ENCODE measurements around the gene RANBP17. TPM values are rescaled to one million over a fixed set of nuclear protein-coding genes. Genes with fewer than 3 reads are reported as not detected.

The RANBP17 gene
- total RNA-seq, 4 donors from 2014 or later: 0.38 to 5.1 (median 1.4) TPM

DNA sequence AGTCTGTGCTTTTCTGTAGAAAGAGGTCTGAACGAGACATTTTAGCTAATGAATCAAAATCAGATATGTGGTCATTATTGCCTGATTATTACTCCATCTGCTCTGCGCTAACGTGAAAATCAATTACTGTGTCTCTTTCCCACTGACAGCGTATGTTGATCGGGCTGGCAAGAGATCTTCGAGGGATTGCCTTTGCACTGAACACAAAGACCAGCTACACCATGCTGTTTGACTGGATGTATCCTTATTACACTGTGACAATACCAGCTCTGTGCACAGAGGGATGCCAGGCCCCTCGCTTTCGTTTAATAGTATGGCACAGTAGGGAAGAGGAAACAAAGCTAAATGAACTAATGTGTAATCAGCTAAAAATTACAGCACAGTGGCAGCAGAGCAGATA lies 343.6 kb downstream of the RANBP17 start:
- H3K4me3 ChIP-seq (ENCODE audit: low read depth, poor library complexity, severe bottlenecking): no peak overlapping the region
- DNase-seq (ENCODE audit: low spot score in 2 of 2): no peak
- 88 to 91% methylated on average over 8 of the region's 8 CpGs for WGBS, 2 donors
- intact Hi-C loops (cut with DNase I; ENCODE audit: low total_unique reads): loop anchor here (5.0 kb wide), 1 partner anchor 263 kb away; no protein-coding TSS in a partner anchor
- TF ChIP-seq CTCF (IDR thresholded peaks at IDR 0.05): no peak
- TF ChIP-seq POLR2A (IDR thresholded peaks at IDR 0.05): no peak

DNA sequence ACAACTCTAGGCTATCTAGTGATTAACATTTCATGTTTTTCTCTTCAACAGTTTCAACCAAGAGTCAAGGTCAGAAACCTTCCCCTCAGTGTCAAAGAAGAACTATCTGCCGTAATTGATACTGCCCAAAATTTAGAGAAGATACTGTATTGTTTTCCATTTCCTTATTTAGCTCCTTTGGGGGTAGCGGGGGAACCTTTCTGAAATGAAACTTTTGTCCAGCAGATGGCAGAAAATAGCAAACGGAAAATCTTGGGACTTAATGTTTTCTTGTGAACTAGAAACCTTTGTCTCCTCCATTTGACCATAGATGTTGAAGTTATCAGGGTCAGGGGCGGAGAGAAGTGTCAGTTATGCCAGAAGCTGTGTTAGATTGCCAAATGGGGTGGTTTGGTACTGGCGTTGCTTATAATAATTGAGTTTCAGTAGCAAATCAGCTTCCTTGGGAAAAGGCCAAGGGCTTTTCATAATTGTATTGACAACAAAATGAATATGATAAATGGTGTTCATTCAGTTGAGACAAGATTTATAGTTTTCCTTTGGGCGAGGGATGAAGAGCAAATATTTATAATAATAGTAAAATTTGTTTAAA lies 345.5 kb downstream of the RANBP17 start:
- 21 to 26% methylated on average over 6 of the region's 6 CpGs for WGBS, 2 donors
- no peak for DNase-seq (ENCODE audit: low spot score in 2 of 2)

DNA sequence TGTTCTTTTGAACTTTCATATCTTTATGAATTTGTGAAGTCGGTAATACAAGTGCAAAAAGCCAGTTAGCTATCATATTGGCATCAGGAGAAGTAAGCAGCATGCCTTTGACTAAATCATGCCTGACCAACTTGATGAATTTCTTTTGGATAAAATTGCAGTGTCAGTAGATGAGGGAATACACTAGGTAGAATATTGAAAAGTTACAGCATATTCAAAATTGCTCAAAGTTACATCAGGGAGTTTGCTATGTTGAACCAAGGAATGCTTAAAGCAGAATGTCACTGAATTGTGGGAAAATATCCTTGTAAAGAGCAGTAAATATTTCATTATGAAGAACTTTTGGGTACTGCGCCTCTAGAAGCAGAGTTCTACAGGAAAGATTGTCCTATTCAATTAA lies 360.1 kb downstream of the RANBP17 start:
- H3K4me3 ChIP-seq (ENCODE audit: low read depth, poor library complexity, severe bottlenecking): no peak overlapping the region
- no peak for DNase-seq (ENCODE audit: low spot score in 2 of 2)
- intact Hi-C loops (cut with DNase I; ENCODE audit: low total_unique reads): no loop called here
- TF ChIP-seq CTCF (IDR thresholded peaks at IDR 0.05) (no peak), POLR2A (IDR thresholded peaks at IDR 0.05) (no peak)
- 85 to 91% methylated on average over 2 of the region's 2 CpGs for WGBS, 2 donors

More for the DNA sequence above, 345.5 kb downstream of the RANBP17 start:
- TF ChIP-seq CTCF (IDR thresholded peaks at IDR 0.05) (no peak), POLR2A (IDR thresholded peaks at IDR 0.05) (no peak)
- intact Hi-C loops (cut with DNase I; ENCODE audit: low total_unique reads): loop anchor here (5.0 kb wide), 1 partner anchor 265 kb away; no protein-coding TSS in a partner anchor
- no peak overlapping the region for H3K4me3 ChIP-seq (ENCODE audit: low read depth, poor library complexity, severe bottlenecking)

- H3K4me3 ChIP-seq (ENCODE audit: low read depth, poor library complexity, severe bottlenecking): no peak overlapping the region
- 86 to 88% methylated on average over 1 of the region's 1 CpG for WGBS, 2 donors
- DNase-seq (ENCODE audit: low spot score in 2 of 2): no peak
- TF ChIP-seq CTCF (IDR thresholded peaks at IDR 0.05) (no peak), POLR2A (IDR thresholded peaks at IDR 0.05) (no peak)
- intact Hi-C loops (cut with DNase I; ENCODE audit: low total_unique reads): no loop called here
These were observed 362.1 kb downstream of the RANBP17 start for GRCh38 chr5:171223927-171224326.

- no peak for DNase-seq (ENCODE audit: low spot score in 2 of 2)
- TF ChIP-seq POLR2A (IDR thresholded peaks at IDR 0.05) (no peak), CTCF (IDR thresholded peaks at IDR 0.05) (no peak)
- intact Hi-C loops (cut with DNase I; ENCODE audit: low total_unique reads): no loop called here
- 88 to 93% methylated on average over 5 of the region's 5 CpGs for WGBS, 2 donors
- no peak overlapping the region for H3K4me3 ChIP-seq (ENCODE audit: low read depth, poor library complexity, severe bottlenecking)
These were observed 364.4 kb downstream of the RANBP17 start for GRCh38 chr5:171226096-171226754.

Measured in lower leg skin (tissue), 4 donors.